ENCODE measurements around the gene SLC2A14. TPM values are rescaled to one million over a fixed set of nuclear protein-coding genes. Genes with fewer than 3 reads are reported as not detected.
"Not testable (repeated sequence)": the region's sequence is repeated elsewhere in the genome, so short reads cannot be mapped to it uniquely, and the experiment has no call there.

The SLC2A14 gene
- 1 to 10 TPM in 1 of 4 donors, under 1 TPM in 1, not detected in 2; 0.13 to 1.4 TPM for total RNA-seq

DNA sequence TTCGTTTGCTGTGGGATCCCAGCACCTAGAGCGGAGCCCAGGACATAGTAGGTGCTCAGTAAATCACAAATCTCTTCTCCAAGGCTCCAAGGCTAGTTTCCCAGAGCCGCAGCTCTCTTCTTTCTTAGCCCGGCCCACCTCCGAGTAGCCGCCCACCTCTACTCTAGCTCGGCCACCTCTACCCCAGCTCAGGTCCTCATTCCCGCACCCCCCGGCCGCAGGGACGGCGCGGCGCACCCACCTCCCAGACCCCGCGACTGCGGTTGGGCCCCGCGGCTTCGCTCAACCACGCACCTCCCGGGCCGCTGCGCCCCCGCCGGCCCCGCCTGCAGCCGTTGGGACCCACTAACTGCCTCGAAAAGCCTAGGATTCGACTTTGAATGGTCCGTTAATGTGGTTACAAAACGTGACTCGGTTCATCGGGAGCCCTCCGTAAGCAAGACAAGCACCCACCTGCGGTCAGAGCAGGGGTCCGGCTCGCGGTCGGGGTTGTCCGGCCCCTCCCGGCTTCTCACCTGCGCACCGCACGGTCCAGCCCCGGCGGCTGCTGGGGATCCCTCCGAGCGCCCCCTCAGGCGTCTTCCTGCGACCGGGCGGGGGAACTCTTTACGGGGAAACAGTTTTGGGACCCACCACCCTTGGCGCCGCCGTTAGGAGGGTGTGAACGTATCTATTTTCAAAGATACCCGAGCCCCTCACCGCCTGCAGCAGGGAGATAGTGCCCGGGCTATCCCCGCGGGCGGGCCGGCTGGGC, at the start of gene SLC2A14:
TSS of gene SLC2A14 (minus strand) at position 350 of the 754 bp plus-strand sequence. CDS start 3,035 bp downstream, outside the sequence.
- intact Hi-C loops (cut with DNase I; ENCODE audit: low total_unique reads), result no loop called here
- H3K4me3 ChIP-seq (ENCODE audit: low read depth, poor library complexity, severe bottlenecking), result no peak within 1 kb of the TSS
- DNase-seq (ENCODE audit: low spot score in 2 of 2), result no peak
- no peak for TF ChIP-seq POLR2A (IDR thresholded peaks at IDR 0.05)
- TF ChIP-seq, protein P1, sequence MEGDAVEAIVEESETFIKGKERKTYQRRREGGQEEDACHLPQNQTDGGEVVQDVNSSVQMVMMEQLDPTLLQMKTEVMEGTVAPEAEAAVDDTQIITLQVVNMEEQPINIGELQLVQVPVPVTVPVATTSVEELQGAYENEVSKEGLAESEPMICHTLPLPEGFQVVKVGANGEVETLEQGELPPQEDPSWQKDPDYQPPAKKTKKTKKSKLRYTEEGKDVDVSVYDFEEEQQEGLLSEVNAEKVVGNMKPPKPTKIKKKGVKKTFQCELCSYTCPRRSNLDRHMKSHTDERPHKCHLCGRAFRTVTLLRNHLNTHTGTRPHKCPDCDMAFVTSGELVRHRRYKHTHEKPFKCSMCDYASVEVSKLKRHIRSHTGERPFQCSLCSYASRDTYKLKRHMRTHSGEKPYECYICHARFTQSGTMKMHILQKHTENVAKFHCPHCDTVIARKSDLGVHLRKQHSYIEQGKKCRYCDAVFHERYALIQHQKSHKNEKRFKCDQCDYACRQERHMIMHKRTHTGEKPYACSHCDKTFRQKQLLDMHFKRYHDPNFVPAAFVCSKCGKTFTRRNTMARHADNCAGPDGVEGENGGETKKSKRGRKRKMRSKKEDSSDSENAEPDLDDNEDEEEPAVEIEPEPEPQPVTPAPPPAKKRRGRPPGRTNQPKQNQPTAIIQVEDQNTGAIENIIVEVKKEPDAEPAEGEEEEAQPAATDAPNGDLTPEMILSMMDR (IDR thresholded peaks at IDR 0.05), result no peak
- WGBS, 2 donors, result 14 to 18% methylated on average over 59 to 60 of the region's 65 CpGs

DNA sequence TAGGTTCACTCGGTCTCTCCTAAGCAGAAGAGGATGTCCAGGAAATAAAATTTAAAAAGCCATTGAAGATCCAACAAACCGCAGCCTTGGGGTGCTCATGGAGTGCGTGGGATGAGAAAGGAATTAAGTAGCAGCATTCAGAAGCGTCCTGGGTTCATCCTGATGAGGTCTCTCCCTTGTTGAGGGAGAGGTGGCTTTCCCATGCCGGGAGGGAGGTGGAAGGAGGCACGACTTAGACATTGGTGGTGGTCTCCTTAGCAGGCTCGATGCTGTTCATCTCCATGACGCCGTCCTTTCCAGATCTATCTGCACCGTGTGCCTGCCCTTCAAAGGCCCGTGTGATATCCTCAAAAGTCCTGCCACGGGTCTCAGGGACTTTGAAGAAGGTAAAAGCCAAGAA, 48.5 kb upstream of the SLC2A14 start:
- H3K4me3 ChIP-seq (ENCODE audit: low read depth, poor library complexity, severe bottlenecking); intact Hi-C loops (cut with DNase I; ENCODE audit: low total_unique reads): not testable (repeated sequence)
- 87 to 88% methylated on average over 12 of the region's 12 CpGs for WGBS, 2 donors
- peak in 1 of 2 donors; percentile 57 for DNase-seq (ENCODE audit: low spot score in 2 of 2)

DNA sequence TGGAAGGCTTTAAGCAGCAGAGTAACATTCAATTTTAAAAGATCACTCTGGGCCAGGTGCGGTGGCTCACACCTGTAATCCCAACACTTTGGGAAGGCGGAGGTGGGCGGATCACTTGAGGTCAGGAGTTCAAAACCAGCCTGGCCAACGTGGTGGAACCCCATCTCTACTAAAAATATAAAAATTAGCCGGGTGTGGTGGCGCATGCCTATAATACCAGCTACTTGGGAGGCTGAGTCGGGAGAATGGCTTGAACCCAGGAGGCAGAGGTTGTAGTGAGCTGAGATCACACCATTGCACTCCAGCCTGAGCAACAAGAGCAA, 45.5 kb upstream of the SLC2A14 start:
- H3K4me3 ChIP-seq (ENCODE audit: low read depth, poor library complexity, severe bottlenecking); intact Hi-C loops (cut with DNase I; ENCODE audit: low total_unique reads); DNase-seq (ENCODE audit: low spot score in 2 of 2): not testable (repeated sequence)
- 83 to 87% methylated on average over 7 of the region's 7 CpGs for WGBS, 2 donors

DNA sequence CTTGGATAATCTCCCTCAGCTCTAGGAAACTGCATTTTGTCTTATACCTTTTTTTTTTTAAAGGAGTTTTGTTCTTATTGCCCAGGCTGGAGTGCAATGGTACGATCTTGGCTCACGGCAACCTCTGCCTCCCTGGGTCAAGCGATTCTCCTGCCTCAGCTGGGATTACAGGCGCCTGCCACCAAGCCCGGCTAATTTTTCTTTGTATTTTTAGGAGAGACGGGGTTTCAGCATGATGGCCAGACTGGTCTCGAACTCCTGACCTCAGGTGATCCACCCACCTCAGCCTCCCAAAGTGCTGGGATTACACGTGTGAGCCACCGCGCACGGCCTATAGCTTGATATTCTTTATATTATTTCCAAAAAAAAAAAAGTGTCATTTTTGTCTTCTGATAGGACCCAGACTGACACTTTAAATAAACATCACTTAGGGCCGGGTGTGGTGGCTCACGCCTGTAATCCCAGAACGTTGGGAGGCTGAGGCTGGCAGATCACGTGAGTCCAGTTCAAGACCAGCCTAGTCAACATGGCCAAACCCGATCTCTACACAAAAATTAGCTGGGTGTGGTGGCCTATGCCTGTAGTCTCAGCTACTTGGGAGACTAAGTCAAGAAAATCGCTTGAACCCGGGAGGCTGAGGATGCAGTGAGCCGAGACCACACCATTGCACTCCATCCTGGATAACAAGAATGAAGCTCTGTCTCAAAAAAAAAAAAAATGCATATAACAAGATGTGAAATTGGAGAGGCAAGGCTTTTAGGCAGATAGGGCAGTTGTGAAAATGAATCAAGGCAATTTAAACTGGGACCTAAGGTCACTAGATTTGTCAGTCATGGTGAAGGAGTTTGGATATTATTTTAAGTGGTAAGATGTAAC, 44.9 kb upstream of the SLC2A14 start:
- peak in 1 of 2 donors; percentile 12 for DNase-seq (ENCODE audit: low spot score in 2 of 2)
- TF ChIP-seq, protein P1 (IDR thresholded peaks at IDR 0.05), result no peak
- TF ChIP-seq POLR2A (IDR thresholded peaks at IDR 0.05), result no peak
- intact Hi-C loops (cut with DNase I; ENCODE audit: low total_unique reads), result no loop called here
- 92 to 93% methylated on average over 19 of the region's 19 CpGs for WGBS, 2 donors
- no peak overlapping the region for H3K4me3 ChIP-seq (ENCODE audit: low read depth, poor library complexity, severe bottlenecking)

DNA sequence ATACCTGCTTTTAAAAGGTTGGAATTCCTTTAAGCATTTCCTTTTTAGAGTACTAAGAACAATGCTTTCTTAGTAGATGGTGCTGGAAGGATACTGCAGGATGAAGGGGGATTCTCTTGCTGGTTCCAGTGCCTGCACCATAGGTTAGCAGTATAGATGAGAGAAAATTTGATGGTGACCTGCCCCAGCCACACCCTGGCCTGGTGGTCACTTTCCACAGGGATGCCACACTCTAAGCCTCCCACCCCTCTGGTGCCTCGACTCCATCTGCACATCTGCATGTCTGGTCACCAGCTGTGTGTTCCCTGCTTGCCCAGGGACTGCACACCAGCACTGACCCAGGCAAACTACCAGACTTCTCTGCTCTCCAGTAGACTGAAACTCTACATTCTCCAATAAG, 44.2 kb upstream of the SLC2A14 start:
- peak in 1 of 2 donors; percentile 48 for DNase-seq (ENCODE audit: low spot score in 2 of 2)
- no peak overlapping the region for H3K4me3 ChIP-seq (ENCODE audit: low read depth, poor library complexity, severe bottlenecking)
- intact Hi-C loops (cut with DNase I; ENCODE audit: low total_unique reads), result no loop called here
- 47 to 60% methylated on average over 1 of the region's 1 CpG for WGBS, 2 donors
- TF ChIP-seq POLR2A (IDR thresholded peaks at IDR 0.05), result no peak
- TF ChIP-seq, protein P1 (IDR thresholded peaks at IDR 0.05), result no peak

DNA sequence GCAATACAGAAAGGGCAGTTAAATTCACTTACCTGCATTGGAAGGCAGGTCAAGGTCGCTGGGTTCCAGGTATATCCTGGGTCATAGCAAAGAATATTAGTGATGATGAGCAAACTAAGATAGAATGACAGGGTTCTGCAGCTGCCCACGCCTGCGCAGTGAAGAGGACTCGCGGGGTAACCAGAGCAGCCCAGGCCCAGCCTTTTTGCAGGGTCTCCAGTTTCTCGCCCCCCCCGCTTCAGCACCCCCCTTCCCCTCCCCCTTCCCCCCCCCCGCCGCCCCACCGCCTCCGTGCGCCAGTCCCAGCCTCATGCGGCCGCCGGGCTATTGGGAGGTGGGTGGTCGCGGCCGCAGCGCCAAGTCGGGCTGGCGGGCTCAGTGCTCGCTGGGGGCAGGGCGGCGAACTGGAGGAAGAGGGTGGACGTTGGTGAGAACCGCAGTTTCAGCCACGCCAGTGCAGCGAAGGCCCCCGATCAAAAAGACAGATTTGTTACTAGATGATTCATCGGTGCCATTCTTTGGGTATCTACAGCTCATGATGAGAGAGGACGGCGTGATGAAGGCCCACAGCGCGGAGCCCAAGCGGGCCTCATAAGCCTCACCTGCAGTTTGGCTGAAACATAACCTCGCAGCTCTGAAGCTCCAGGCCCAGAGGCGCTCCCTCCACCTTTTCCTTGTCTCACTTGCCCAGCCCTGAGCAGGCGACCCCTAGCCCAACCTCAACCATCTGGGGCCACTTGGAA, 43.1 kb upstream of the SLC2A14 start:
- WGBS, 2 donors, result 34 to 43% methylated on average over 32 to 38 of the region's 38 CpGs
- H3K4me3 ChIP-seq (ENCODE audit: low read depth, poor library complexity, severe bottlenecking), result no peak overlapping the region
- no peak for TF ChIP-seq POLR2A (IDR thresholded peaks at IDR 0.05)
- TF ChIP-seq, protein P1 (IDR thresholded peaks at IDR 0.05), result no peak
- DNase-seq (ENCODE audit: low spot score in 2 of 2), result peak in 1 of 2 donors; percentile 79
- intact Hi-C loops (cut with DNase I; ENCODE audit: low total_unique reads), result no loop called here

DNA sequence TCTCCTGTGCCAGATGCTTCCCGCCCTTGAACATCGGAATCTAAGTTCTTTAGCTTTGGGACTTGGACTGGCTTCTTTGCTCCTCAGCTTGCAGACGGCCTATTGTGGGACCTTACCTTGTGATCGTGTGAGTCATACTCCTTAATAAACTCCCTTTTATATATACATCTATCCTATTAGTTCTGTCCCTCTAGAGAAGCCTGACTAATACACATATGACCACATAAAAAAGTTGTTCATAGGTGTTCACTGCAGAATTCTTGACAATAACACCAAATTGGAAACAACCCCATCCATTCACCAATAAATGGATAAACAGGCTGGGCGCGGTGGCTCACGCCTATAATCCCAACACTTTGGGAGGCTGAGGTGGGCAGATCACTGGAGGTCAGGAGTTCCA, 37.4 kb upstream of the SLC2A14 start:
- DNase-seq (ENCODE audit: low spot score in 2 of 2), result peak in 1 of 2 donors; percentile 75
- H3K4me3 ChIP-seq (ENCODE audit: low read depth, poor library complexity, severe bottlenecking); intact Hi-C loops (cut with DNase I; ENCODE audit: low total_unique reads): not testable (repeated sequence)
- WGBS, 2 donors, result 65 to 78% methylated on average over 7 of the region's 7 CpGs
